ENCODE results near the gene AP3B1.

Gene AP3B1

GRCh38 chr5:78287833-78288232 is 6.7 kb downstream of the AP3B1 start:
- DNase-seq, result no peak

- DNase-seq, result no peak
Observed at GRCh38 chr5:78287169-78287568, 7.3 kb downstream of the AP3B1 start.

GRCh38 chr5:78286290-78286689 is 8.2 kb downstream of the AP3B1 start:
- peak in 1 of 5 donors; percentile 71 for DNase-seq

DNA sequence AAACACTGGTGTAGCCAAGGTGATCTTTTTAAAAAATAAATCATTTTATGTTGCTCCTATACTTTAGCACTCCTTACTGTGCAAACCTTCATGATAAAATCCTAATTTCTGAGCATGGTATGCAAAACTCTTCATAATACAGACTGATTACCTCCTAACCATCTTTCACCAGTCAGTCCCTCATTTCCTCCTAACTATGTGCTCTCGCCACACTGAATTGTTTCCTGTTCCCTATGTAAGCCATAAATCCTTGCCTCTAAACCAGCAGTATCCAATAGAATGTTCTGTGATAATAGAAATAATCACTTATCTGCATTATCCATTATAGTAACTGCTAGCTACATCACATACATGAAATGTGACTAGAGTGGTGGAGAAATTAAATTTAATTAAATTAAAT is 10.7 kb downstream of the AP3B1 start:
- no peak for DNase-seq

GRCh38 chr5:78283105-78283504 is 11.4 kb downstream of the AP3B1 start:
- DNase-seq, result no peak

GRCh38 chr5:78280261-78280660 is 14.2 kb downstream of the AP3B1 start:
- no peak for DNase-seq

DNA sequence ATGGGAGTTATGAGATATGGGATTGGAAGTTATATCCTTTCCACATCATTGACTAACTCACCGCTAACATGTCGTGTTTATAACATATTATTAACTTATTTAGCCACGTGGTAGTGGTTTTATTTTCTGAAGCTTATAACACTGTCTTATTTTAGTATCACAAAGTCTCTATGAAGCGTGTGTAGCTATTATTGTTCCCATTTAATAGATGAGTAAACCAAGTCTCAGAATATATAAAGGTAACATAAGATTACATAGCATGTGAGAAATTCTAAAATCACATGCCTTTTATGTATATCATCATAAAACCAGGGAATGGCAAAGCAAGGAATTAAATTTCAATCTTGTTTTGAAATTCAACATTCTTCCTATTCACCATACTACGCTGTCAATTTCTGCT is 15.3 kb downstream of the AP3B1 start:
- DNase-seq, result no peak

- no peak for DNase-seq
Observed at GRCh38 chr5:78277715-78278114, 16.8 kb downstream of the AP3B1 start.

DNA sequence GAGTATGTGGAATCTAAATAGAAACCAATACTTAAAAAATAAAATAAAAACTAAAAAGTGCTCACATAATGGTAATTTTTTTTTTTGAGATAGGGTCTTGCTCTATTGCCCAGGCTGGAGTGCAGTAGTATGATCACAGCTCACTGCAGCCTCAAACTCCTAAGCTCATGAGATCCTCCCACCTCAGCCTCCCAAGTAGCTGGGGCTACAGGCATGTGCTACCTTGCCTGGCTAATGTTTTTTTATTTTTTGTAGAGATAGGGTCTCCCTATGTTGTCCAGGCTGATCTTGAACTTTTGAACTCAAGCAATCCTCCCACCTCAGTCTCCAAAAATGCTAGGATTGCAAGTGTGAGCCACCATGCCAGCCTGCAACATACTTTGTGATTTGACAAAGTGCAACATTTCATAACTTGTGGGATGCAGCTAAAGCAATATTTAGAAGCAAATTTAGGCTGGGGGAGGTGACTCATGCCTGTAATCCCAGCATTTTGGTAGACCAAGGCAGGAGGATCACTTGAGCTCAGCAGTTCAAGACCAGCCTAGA is 18.4 kb downstream of the AP3B1 start:
- DNase-seq, result no peak

- DNase-seq, result no peak
Observed at GRCh38 chr5:78274540-78275197, 19.8 kb downstream of the AP3B1 start.

DNA sequence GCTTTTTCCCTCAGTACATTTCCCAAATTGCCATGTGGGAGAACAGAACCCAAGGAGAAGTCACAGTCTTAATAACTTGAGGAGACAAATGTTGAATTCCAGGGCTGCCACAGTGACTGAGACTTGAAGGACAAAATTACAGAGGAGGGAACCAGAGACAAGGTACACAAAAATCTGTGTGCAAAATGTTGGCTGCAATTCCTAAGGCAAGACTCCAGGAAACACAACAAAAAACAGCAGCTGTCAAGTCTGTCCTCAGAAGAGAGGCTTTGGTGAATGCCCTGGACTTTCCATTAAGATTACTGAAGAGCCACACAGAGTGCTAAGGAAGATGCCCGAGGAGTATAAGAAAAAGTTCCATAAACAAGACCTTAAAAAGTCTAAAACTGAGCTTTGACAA is 21.1 kb downstream of the AP3B1 start:
- no peak for DNase-seq

- no peak for DNase-seq
Observed at GRCh38 chr5:78271766-78272165, 22.7 kb downstream of the AP3B1 start.

DNA sequence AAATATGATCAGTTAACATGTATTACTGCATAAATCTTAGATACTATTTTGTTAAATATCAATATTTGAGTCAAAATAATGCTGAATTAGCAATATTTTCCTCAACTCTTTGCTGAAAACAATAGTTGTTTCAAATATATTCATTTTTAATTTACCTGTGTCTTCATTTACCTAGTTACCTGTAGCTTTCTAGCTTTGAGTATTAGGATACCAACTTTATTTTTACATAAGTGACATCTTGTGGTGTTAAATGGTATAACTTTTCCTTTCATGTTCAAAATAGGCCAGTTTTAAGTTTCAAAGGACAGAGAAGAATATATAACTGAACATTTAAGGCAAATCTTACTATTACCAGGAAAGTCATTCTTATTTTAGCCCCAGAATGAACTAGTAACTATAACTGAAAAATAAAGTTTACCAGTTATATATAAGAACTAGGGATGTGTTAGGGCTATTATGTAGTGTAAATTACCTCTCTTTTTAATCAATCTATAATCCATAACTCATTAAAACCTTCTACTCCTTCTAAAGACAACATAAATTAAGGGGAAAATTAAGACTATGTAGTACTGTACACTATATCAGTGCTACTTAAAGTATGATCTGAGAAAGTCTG is 25.3 kb downstream of the AP3B1 start:
- no peak for DNase-seq

DNA sequence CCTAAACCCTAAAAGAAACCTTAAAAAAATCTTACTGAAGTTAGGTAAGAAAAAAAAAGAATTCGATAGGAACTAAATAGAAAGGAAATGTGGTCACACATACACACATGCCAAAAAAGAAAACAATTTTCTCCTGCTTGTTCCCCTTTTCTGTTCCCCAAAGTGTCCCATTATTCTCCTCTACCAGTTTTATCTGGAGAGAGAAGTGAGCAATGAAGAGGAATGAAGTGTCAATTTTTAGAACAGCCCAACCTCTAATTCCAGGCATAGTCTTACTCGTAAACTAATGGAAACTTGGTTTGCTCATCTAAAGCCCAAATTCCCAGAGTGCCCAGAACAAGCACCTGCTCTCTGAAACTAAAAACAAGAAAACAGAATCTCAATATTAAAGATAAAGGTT is 26.1 kb downstream of the AP3B1 start:
- DNase-seq, result no peak

GRCh38 chr5:78265163-78265562 is 29.3 kb downstream of the AP3B1 start:
- DNase-seq, result no peak

DNA sequence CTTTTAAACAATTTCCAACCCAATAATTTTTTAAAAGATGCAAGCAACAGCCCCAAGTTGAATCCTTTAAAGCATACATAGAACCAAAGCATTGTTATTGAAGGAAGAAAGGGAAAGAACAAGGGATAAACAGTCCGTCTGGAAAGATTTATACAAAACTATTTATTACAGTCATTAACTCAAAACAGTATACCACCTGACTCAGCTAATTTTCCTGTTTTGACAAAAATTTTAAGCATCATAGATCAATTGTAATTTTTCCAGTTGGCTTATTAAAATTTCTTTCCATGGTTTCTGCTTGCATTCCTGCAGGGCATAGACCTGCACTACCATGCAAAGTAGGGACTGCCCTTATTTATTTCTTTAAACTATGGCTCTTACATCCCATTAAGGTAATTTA is 29.9 kb downstream of the AP3B1 start:
- no peak for DNase-seq

GRCh38 chr5:78260771-78261170 is 33.7 kb downstream of the AP3B1 start:
- DNase-seq, result no peak

DNA sequence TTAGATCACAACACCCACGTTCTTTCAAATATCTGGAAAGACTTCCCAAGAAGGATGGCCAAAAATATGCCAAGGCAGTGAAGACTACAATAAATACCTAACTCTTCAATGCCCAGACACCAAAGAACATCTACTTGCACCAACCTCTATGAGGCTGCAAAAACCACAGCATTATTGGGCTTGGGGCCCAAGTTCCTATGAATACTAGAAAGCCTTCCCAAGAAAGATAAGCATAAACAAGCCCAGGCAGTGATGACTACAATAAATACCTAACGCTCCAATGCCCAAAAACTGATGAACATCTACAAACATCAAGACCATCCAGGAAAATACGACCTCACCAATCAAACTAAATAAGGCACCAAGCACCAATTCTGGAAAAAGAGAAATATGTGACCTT is 41.3 kb downstream of the AP3B1 start:
- no peak for DNase-seq

GRCh38 chr5:78252715-78253114 is 41.8 kb downstream of the AP3B1 start:
- DNase-seq, result no peak

GRCh38 chr5:78251663-78252284 is 42.7 kb downstream of the AP3B1 start:
- DNase-seq, result no peak

DNA sequence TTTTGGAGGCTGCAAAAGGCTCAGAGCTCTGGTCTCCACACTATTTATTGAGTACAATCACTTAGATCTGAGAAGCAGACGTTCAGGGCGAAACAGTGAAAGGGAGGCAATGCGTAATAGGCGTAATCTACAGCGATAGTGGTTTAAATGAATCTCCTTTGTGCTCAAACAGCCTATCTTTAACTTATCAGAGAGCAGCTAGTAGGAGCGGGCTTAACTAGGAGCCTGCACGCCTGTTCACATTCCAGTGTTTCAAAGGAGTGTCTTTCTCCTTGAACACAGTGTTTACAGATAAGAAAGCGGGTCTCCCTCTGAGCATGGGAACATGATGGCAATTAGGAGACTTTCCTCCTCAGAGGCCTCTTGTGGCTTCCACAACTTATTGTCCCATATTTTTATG is 49.4 kb downstream of the AP3B1 start:
- no peak for DNase-seq

GRCh38 chr5:78243639-78244038 is 50.9 kb downstream of the AP3B1 start:
- no peak for DNase-seq

DNA sequence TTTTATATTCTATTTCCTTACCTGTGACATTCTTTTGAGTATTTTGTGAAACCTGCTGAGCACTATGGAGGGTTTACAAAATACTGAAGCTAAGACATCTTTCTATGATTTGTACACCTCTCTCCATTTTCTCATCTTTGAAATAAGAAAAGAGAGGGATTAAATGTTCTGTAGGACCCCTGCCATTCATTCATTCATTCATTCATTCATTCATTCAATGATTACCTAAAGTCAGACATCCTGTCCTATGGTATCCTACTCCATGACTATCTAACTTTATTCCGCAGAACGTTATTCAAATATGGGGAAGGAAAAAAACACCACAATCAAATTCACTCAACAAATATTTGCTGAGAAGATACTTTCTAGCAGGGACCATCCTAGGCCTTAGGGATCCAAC is 51.4 kb downstream of the AP3B1 start:
- no peak for DNase-seq

DNA sequence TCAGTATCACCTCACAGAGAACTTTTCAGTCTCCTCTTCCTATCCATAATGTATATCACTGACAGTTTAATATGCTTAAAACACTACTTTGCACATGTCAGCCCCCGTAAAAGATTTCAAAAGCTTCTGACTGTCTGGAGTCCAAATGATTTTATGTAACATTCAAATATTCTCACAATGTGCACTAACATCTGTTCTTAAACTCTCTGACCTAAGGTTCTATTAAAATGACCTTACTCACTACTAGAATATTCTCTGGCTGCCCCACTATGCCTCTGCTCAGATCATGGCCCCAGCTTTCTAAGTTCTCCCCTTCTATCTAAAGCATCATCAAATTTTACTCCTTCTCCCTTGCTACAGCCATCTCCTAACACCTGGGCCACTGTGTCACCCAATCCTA is 52.5 kb downstream of the AP3B1 start:
- no peak for DNase-seq

Measured in T-helper 1 cell (primary cell).